Measurements from ENCODE around the gene CR2. TPM values are rescaled to one million over a fixed set of nuclear protein-coding genes. Genes with fewer than 3 reads are reported as not detected.
A peak's percentile ranks its signal among the peaks of the same experiment; 100 is the strongest.

Gene CR2
- total RNA-seq, 3 donors from 2014 or later: 0.10 to 0.38 TPM; not detected in 1

- peak; percentile 45 for TF ChIP-seq CTCF (IDR thresholded peaks at IDR 0.05)
- Histone ChIP-seq H3K4me3 (no peak overlapping the region), H3K36me3 (ENCODE audit: low read depth) (no peaks in the 10 kb centered on the region), H3K4me1 (ENCODE audit: low read depth) (peaks cover 6% of the 10 kb centered on the region), H3K9me3 (no peaks in the 10 kb centered on the region)
- intact Hi-C loops (cut with DNase I, micrococcal nuclease): loop anchor here in 1 of 2 donors (5.0 kb wide), 1 partner anchor 417 kb away; no protein-coding TSS in a partner anchor
- DNase-seq (peak in 2 of 3 donors; percentile 61 to 86), ATAC-seq (peak; percentile 85)
Observed at GRCh38 chr1:207499573-207499972, 45.4 kb downstream of the CR2 start.

GRCh38 chr1:207500306-207500705, 46.2 kb downstream of the CR2 start:
- H3K4me1 ChIP-seq (ENCODE audit: low read depth): peaks cover 6% of the 10 kb centered on the region
- TF ChIP-seq CTCF (IDR thresholded peaks at IDR 0.05): no peak
- no peaks in the 10 kb centered on the region for H3K36me3 ChIP-seq (ENCODE audit: low read depth)
- intact Hi-C loops (cut with DNase I, micrococcal nuclease): no loop called here
- ATAC-seq (no peak), DNase-seq (no peak)
- no peak overlapping the region for H3K4me3 ChIP-seq
- no peaks in the 10 kb centered on the region for H3K9me3 ChIP-seq

- Histone ChIP-seq H3K9me3 (no peaks in the 10 kb centered on the region), H3K36me3 (ENCODE audit: low read depth) (no peaks in the 10 kb centered on the region), H3K4me3 (no peak overlapping the region), H3K4me1 (ENCODE audit: low read depth) (peaks cover 6% of the 10 kb centered on the region)
- TF ChIP-seq CTCF (IDR thresholded peaks at IDR 0.05): no peak
- DNase-seq: no peak
- intact Hi-C loops (cut with DNase I, micrococcal nuclease): no loop called here
- no peak for ATAC-seq
Observed at GRCh38 chr1:207501071-207501470, 46.9 kb downstream of the CR2 start.

GRCh38 chr1:207502726-207503125, 48.6 kb downstream of the CR2 start:
- Histone ChIP-seq H3K36me3 (ENCODE audit: low read depth) (no peaks in the 10 kb centered on the region), H3K4me3 (no peak overlapping the region), H3K9me3 (no peaks in the 10 kb centered on the region), H3K4me1 (ENCODE audit: low read depth) (no peaks in the 10 kb centered on the region)
- DNase-seq: no peak
- no peak for ATAC-seq
- intact Hi-C loops (cut with DNase I, micrococcal nuclease): no loop called here
- TF ChIP-seq CTCF (IDR thresholded peaks at IDR 0.05): no peak

- intact Hi-C loops (cut with DNase I, micrococcal nuclease): no loop called here
- Histone ChIP-seq H3K4me3 (no peak overlapping the region), H3K4me1 (ENCODE audit: low read depth) (no peaks in the 10 kb centered on the region), H3K9me3 (no peaks in the 10 kb centered on the region), H3K36me3 (ENCODE audit: low read depth) (no peaks in the 10 kb centered on the region)
- DNase-seq (no peak), ATAC-seq (no peak)
- TF ChIP-seq CTCF (IDR thresholded peaks at IDR 0.05): no peak
Observed at GRCh38 chr1:207503950-207504349, 49.8 kb downstream of the CR2 start.

GRCh38 chr1:207504438-207504837, 50.3 kb downstream of the CR2 start:
- DNase-seq: no peak
- Histone ChIP-seq H3K4me3 (no peak overlapping the region), H3K9me3 (no peaks in the 10 kb centered on the region), H3K4me1 (ENCODE audit: low read depth) (no peaks in the 10 kb centered on the region), H3K36me3 (ENCODE audit: low read depth) (no peaks in the 10 kb centered on the region)
- intact Hi-C loops (cut with DNase I, micrococcal nuclease): no loop called here
- no peak for TF ChIP-seq CTCF (IDR thresholded peaks at IDR 0.05)
- ATAC-seq: no peak

Data from mucosa of descending colon (tissue), 3 donors.